ENCODE data around the gene ZNF730.
"Not testable (repeated sequence)": the region's sequence is repeated elsewhere in the genome, so short reads cannot be mapped to it uniquely, and the experiment has no call there.

The ZNF730 gene

DNA sequence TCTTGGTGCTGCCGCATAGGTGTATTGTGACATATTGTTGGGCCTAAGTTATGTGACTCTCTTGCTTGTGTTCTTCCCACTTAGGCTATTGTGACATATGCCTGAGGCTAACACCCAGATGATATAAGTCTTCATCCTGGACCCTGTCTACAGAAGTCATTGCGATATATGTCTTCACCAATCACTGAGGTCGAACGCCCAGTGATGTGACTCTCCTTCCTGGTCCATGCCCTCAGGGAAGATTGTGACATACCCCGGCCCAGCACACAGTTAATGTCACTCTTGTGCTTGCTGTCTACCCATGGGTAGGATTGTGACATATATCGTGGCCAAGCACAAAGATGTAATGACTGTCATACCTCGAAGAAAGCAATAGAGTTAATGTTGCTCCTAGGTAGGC lies 16.9 kb upstream of the ZNF730 start:
- no peaks in the 10 kb centered on the region for H3K4me1 ChIP-seq (ENCODE audit: control insufficient read depth, insufficient read depth, low read length, poor library complexity, severe bottlenecking)
- H3K9me3 ChIP-seq (ENCODE audit: control insufficient read depth, low read length) = peaks cover 1% of the 10 kb centered on the region
- H3K27me3 ChIP-seq (replicated peaks; ENCODE audit: control insufficient read depth, insufficient read depth, low read length, poor library complexity, severe bottlenecking) = no peaks in the 10 kb centered on the region
- no peak overlapping the region for H3K4me3 ChIP-seq (ENCODE audit: insufficient read depth, low read depth, low read length, poor library complexity, severe bottlenecking)
- H3K27ac ChIP-seq (ENCODE audit: insufficient read depth, low read length, poor library complexity, severe bottlenecking) = no peak overlapping the region
- no peak for DNase-seq
- no peaks in the 10 kb centered on the region for H3K36me3 ChIP-seq (ENCODE audit: control insufficient read depth, insufficient read depth, low read length)

DNA sequence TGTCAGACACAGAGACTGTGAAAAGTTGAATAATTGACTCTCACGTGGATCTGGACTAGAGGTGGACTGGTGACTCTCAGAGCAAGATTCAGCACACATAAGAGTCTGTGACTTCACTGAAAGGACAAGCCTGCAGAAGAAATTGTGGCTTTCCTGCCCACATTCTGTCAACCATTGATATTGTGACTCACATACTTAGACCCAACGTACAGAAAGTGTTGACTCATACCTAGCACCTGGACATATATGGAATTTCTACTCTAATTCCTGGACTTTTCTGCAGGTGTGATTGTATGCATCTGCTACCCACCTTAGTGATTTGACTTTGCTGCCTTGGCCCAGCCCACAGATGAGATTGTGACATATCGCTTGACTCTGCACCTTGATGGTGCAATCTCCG lies 15.6 kb upstream of the ZNF730 start:
- Histone ChIP-seq H3K9me3 (ENCODE audit: control insufficient read depth, low read length) (no peaks in the 10 kb centered on the region), H3K27ac (ENCODE audit: insufficient read depth, low read length, poor library complexity, severe bottlenecking) (no peak overlapping the region), H3K4me3 (ENCODE audit: insufficient read depth, low read depth, low read length, poor library complexity, severe bottlenecking) (no peak overlapping the region), H3K27me3 (replicated peaks; ENCODE audit: control insufficient read depth, insufficient read depth, low read length, poor library complexity, severe bottlenecking) (no peaks in the 10 kb centered on the region), H3K4me1 (ENCODE audit: control insufficient read depth, insufficient read depth, low read length, poor library complexity, severe bottlenecking) (no peaks in the 10 kb centered on the region), H3K36me3 (ENCODE audit: control insufficient read depth, insufficient read depth, low read length) (no peaks in the 10 kb centered on the region)
- DNase-seq = no peak

DNA sequence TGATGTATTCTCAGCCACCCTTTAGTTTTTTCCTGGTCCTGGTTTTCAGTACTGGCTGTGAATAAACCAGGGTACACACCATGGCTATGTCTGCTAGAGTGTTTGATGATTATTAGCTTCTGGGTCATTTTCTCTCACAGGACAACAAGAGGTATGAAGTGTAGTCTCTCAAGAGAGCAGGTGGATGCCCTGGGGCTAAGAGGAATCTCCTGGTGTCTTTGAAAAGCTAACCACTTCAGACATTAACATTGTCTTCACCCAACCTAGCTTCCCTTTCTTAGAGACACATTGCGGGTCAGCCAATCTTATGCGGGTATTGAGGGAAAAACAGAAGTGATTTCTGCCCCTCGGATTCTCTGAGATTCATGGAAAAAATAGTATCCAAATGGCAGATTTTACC lies 1.6 kb downstream of the ZNF730 start:
- no peak overlapping the region for H3K27ac ChIP-seq (ENCODE audit: insufficient read depth, low read length, poor library complexity, severe bottlenecking)
- H3K9me3 ChIP-seq (ENCODE audit: control insufficient read depth, low read length) = no peaks in the 10 kb centered on the region
- H3K4me1 ChIP-seq (ENCODE audit: control insufficient read depth, insufficient read depth, low read length, poor library complexity, severe bottlenecking) = peaks cover 4% of the 10 kb centered on the region
- no peak for DNase-seq
- no peaks in the 10 kb centered on the region for H3K36me3 ChIP-seq (ENCODE audit: control insufficient read depth, insufficient read depth, low read length)
- peaks cover 4% of the 10 kb centered on the region for H3K27me3 ChIP-seq (replicated peaks; ENCODE audit: control insufficient read depth, insufficient read depth, low read length, poor library complexity, severe bottlenecking)
- H3K4me3 ChIP-seq (ENCODE audit: insufficient read depth, low read depth, low read length, poor library complexity, severe bottlenecking) = no peak overlapping the region

DNA sequence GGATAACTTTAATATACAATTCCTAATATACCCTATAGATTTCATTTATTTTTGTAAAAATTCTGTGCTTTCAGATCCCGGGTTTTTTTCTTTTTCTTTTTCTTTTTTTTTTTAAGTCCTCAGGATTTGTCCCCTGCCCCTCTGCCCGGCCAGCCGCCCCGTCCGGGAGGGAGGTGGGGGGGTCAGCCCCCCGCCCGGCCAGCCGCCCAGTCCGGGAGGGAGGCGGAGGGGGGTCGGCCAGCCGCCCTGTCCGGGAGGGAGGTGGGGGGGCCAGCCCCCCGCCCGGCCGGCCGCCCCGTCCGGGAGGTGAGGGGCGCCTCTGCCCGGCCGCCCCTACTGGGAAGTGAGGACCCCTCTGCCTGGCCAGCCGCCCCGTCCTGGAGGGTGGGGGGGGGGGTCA lies 17.4 kb downstream of the ZNF730 start:
- H3K9me3 ChIP-seq (ENCODE audit: control insufficient read depth, low read length) = not testable (repeated sequence)

DNA sequence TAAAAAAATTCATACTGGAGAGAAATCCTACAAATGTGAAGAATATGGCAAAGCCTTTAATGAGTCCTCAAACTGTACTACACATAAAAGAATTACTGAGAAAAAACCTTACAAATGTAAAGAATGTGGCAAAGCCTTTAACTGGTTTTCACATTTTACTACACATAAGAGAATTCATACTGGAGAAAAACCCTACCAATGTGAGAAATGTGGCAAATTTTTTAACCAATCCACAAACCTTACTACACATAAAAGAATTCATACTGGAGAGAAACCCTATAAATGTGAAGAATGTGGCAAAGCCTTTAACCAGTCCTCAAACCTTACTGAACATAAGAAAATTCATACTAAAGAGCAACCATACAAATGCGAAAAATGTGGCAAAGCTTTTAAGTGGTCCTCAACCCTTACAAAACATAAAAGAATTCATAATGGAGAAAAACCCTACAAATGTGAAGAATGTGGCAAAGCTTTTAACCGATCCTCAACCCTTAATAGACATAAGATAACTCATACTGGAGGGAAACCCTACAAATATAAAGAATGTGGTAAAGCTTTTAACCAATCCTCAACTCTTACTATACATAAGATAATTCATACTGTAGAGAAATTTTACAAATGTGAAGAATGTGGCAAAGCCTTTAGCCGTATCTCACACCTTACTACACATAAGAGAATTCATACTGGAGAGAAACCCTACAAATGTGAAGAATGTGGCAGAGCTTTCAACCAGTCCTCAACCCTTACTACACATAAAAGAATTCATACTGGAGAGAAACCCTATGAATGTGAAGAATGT lies 29.0 kb downstream of the ZNF730 start:
- H3K27ac ChIP-seq (ENCODE audit: insufficient read depth, low read length, poor library complexity, severe bottlenecking) = no peak overlapping the region
- H3K9me3 ChIP-seq (ENCODE audit: control insufficient read depth, low read length) = peaks cover 7% of the 10 kb centered on the region
- H3K27me3 ChIP-seq (replicated peaks; ENCODE audit: control insufficient read depth, insufficient read depth, low read length, poor library complexity, severe bottlenecking) = no peaks in the 10 kb centered on the region
- no peaks in the 10 kb centered on the region for H3K4me1 ChIP-seq (ENCODE audit: control insufficient read depth, insufficient read depth, low read length, poor library complexity, severe bottlenecking)
- H3K36me3 ChIP-seq (ENCODE audit: control insufficient read depth, insufficient read depth, low read length) = no peaks in the 10 kb centered on the region
- no peak for DNase-seq
- H3K4me3 ChIP-seq (ENCODE audit: insufficient read depth, low read depth, low read length, poor library complexity, severe bottlenecking) = no peak overlapping the region

More for the DNA sequence above, 17.4 kb downstream of the ZNF730 start:
- H3K4me3 ChIP-seq (ENCODE audit: insufficient read depth, low read depth, low read length, poor library complexity, severe bottlenecking); H3K27me3 ChIP-seq (replicated peaks; ENCODE audit: control insufficient read depth, insufficient read depth, low read length, poor library complexity, severe bottlenecking); H3K27ac ChIP-seq (ENCODE audit: insufficient read depth, low read length, poor library complexity, severe bottlenecking); H3K4me1 ChIP-seq (ENCODE audit: control insufficient read depth, insufficient read depth, low read length, poor library complexity, severe bottlenecking); H3K36me3 ChIP-seq (ENCODE audit: control insufficient read depth, insufficient read depth, low read length); DNase-seq: not testable (repeated sequence)

DNA sequence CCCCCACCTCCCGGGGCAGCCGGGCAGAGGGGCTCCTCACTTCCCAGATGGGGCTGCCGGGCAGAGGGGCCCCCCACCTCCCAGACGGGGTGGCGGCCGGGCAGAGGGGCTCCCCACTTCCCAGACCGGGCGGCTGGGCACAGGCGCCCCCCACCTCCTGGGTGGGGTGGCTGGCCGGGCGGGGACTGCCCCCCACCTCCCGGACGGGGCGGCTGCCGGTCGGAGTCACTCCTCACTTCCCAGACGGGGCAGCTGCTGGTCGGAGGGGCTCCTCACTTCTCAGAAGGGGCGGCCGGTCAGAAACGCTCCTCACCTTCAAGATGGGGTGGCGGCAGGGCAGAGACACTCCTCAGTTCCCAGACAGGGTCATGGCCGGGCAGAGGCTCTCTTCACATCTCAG lies 43.9 kb downstream of the ZNF730 start:
- DNase-seq = no peak
- H3K27ac ChIP-seq (ENCODE audit: insufficient read depth, low read length, poor library complexity, severe bottlenecking) = no peak overlapping the region
- H3K36me3 ChIP-seq (ENCODE audit: control insufficient read depth, insufficient read depth, low read length) = no peaks in the 10 kb centered on the region
- H3K9me3 ChIP-seq (ENCODE audit: control insufficient read depth, low read length) = no peaks in the 10 kb centered on the region
- H3K27me3 ChIP-seq (replicated peaks; ENCODE audit: control insufficient read depth, insufficient read depth, low read length, poor library complexity, severe bottlenecking) = no peaks in the 10 kb centered on the region
- no peak overlapping the region for H3K4me3 ChIP-seq (ENCODE audit: insufficient read depth, low read depth, low read length, poor library complexity, severe bottlenecking)
- H3K4me1 ChIP-seq (ENCODE audit: control insufficient read depth, insufficient read depth, low read length, poor library complexity, severe bottlenecking) = no peaks in the 10 kb centered on the region

DNA sequence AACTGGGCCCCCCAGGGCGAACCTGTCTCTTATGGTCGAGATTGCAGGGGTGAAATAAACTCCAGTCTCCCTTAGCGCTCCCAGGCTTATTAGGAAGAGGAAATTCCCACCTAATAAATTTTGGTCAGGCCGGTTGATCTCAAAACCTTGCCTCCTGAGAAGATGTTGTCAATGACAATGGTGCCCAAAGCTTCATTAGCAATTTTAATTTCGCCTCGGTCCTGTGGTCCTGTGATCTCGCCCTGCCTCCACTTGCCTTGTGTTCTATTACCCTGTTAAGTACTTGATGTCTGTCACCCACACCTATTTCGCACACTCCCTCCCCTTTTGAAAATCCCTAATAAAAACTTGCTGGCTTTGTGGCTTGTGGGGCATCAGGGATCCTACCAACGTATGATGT lies 51.5 kb downstream of the ZNF730 start:
- not testable (repeated sequence) for H3K36me3 ChIP-seq (ENCODE audit: control insufficient read depth, insufficient read depth, low read length); DNase-seq; H3K9me3 ChIP-seq (ENCODE audit: control insufficient read depth, low read length); H3K4me1 ChIP-seq (ENCODE audit: control insufficient read depth, insufficient read depth, low read length, poor library complexity, severe bottlenecking); H3K27ac ChIP-seq (ENCODE audit: insufficient read depth, low read length, poor library complexity, severe bottlenecking); H3K27me3 ChIP-seq (replicated peaks; ENCODE audit: control insufficient read depth, insufficient read depth, low read length, poor library complexity, severe bottlenecking); H3K4me3 ChIP-seq (ENCODE audit: insufficient read depth, low read depth, low read length, poor library complexity, severe bottlenecking)

DNA sequence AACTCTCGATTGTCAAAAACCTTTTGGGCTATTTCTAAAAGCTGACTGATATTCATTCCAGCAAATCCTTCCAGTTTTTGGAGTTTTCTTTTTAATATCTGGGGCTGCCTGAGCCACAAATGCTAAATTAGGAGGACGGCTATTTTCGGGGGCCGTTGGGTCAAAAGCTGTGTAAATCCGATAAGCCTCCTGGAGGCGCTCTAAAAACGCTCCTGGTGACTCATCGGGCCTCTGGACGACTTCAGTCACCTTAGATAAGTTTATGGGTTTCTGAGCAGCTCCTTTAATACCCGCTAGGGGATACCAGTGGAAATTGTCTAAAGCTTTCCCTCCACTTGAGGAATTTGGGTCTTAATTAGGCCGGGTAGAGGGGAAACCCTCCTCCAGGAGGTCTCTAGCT lies 66.4 kb downstream of the ZNF730 start:
- no peaks in the 10 kb centered on the region for H3K9me3 ChIP-seq (ENCODE audit: control insufficient read depth, low read length)
- no peaks in the 10 kb centered on the region for H3K36me3 ChIP-seq (ENCODE audit: control insufficient read depth, insufficient read depth, low read length)
- no peaks in the 10 kb centered on the region for H3K4me1 ChIP-seq (ENCODE audit: control insufficient read depth, insufficient read depth, low read length, poor library complexity, severe bottlenecking)
- H3K4me3 ChIP-seq (ENCODE audit: insufficient read depth, low read depth, low read length, poor library complexity, severe bottlenecking) = no peak overlapping the region
- no peak overlapping the region for H3K27ac ChIP-seq (ENCODE audit: insufficient read depth, low read length, poor library complexity, severe bottlenecking)
- no peak for DNase-seq
- no peaks in the 10 kb centered on the region for H3K27me3 ChIP-seq (replicated peaks; ENCODE audit: control insufficient read depth, insufficient read depth, low read length, poor library complexity, severe bottlenecking)

DNA sequence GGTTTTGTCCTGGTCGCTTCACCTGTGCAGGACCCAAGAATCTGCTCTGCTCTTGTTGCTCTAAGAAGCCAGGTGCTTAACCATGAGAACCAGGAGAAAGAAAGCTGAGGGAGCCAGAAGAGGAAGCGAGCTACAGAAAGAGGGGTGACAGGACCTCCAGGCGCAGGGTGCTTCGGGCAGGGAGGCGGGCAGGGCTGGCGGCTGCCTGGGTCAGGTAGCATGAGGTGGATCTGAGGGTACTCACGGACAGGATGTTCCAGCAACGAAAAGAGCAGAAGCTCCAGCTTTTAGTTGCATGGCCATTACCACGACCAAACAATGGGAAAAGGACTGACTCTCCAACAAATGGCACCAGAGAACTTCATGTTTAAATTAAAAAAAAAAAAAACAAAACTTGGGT lies 73.5 kb downstream of the ZNF730 start:
- DNase-seq = no peak
- H3K36me3 ChIP-seq (ENCODE audit: control insufficient read depth, insufficient read depth, low read length) = no peaks in the 10 kb centered on the region
- no peak overlapping the region for H3K4me3 ChIP-seq (ENCODE audit: insufficient read depth, low read depth, low read length, poor library complexity, severe bottlenecking)
- H3K27me3 ChIP-seq (replicated peaks; ENCODE audit: control insufficient read depth, insufficient read depth, low read length, poor library complexity, severe bottlenecking) = no peaks in the 10 kb centered on the region
- no peaks in the 10 kb centered on the region for H3K4me1 ChIP-seq (ENCODE audit: control insufficient read depth, insufficient read depth, low read length, poor library complexity, severe bottlenecking)
- no peaks in the 10 kb centered on the region for H3K9me3 ChIP-seq (ENCODE audit: control insufficient read depth, low read length)
- no peak overlapping the region for H3K27ac ChIP-seq (ENCODE audit: insufficient read depth, low read length, poor library complexity, severe bottlenecking)

Data from effector memory CD4-positive, alpha-beta T cell (primary cell).